C1 segment of cervical spinal cord (tissue), 14 donors: Measurements from ENCODE around the gene AMBRA1.

Source experiments
- DNase-seq, 14 donors: peaks; one replicate each; lab custom pipeline; 2025; lab: John Stamatoyannopoulos, UW

Gene AMBRA1

DNA sequence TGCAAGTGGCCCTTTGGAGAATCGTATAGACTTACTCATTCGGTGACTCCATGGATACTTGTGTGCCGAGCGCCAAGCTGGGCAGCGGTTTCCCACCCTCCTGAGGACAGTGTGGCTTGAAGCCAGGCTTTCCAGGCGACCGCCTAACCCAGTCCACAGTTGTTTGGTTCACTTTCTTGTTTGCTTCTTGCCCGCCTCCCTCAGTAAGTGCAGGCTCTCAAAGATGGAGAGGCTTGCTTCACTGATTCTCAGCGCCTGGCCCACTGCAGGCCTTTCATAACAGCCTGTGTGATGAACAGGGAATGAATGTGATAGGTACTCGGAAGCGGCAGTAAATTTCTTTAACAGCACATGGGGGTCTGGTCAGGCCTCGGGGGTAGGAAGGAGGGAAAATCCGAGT is 223.6 kb downstream of the AMBRA1 start:
- no peak for DNase-seq

DNA sequence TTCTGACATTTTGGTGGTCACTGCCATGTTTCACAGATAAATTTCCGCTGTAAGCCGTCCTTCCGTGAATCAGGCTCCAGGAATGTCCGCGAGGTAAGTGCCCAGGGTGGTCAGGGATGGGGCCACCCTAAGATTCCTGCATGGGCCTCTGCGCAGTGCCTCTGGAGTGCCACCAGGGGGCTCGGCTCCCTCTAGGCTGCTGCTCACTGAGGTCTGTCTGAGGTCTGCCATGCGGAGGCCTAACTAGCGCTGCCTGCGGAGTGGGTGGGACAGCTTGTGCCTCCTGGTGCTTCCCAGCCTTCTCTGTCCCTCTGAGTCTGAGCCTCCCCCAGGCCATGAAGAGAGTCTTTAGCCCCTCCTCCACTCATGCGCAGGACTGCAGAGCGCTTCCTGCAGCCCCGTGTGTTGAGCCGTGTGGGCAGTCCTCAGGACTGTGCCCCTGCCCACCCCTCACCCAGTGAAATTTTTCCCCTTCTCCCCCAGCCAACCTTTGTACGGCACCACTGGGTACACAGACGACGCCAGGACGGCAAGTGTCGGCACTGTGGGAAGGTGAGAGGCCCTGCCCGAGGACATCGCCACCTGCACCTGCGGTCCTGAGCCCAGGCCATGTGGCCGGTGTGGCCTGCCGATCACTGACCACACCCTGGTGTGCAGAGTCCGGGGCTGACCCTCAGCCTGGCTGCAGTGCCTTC is 224.2 kb downstream of the AMBRA1 start:
- no peak for DNase-seq

GRCh38 chr11:46367916-46368267 is 225.9 kb downstream of the AMBRA1 start:
- no peak for DNase-seq

DNA sequence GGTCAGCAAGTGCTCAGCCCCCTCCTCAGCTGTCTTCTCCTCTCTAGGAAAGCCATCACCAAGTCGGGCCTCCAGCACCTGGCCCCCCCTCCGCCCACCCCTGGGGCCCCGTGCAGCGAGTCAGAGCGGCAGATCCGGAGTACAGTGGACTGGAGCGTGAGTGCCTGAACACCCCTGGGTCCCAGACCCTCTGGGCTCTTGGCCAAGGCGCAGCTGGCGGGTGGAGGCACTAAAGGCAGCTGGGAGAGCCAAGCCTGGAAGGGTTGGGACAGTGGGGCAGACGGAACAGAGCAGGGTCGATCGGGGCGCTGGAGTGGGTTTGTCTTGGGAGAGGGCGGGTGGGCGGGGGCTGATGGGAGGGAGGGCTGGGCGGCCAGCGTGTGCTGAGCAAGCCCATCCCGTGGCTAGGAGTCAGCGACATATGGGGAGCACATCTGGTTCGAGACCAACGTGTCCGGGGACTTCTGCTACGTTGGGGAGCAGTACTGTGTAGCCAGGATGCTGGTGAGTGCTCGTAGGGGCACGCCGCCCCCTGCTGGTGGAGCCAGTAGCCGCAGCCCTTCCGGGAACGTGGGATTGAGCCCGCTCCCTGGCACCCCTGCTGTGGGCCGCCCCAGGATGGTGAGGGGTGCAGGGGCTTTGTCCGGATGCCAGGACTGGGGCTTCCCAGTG is 226.4 kb downstream of the AMBRA1 start:
- peak in 11 of 14 donors; percentile 31 to 70 (median 51) for DNase-seq

- DNase-seq, result no peak
Measured at GRCh38 chr11:46366661-46367161, 227.1 kb downstream of the AMBRA1 start.

DNA sequence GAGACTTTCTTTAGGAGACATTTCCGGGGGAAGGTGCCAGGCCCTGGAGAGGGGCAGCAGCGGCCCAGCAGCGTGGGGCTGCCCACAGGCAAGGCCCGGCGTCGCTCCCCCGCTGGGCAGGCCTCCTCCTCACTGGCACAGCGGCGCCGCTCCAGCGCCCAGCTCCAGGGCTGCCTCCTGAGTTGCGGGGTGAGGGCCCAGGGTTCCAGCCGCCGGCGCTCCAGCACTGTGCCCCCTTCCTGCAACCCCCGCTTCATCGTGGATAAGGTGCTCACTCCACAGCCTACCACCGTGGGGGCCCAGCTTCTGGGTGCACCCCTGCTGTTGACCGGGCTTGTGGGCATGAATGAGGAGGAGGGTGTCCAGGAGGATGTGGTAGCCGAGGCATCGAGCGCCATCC is 227.6 kb downstream of the AMBRA1 start:
- no peak for DNase-seq

- no peak for DNase-seq
Measured at GRCh38 chr11:46364791-46365190, 229.0 kb downstream of the AMBRA1 start.

DNA sequence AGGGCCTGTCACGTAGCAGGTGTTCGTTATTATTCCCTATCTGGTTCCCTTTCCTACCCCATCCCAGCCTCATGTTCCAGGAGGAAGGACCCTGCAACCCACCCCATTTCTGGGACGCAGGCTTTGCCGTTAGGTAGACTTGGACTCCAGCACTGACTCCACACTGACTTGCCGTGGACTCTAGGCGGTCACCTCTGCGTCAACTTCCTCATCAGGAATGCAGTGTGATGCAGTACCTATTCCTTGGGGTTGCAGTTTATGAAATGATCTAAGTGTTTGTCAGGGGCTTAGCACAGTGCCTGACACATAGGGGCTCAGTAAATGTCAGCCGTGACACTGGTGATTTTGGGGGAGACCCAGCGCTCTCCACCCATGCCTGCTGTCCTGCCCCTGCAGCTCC is 229.8 kb downstream of the AMBRA1 start:
- no peak for DNase-seq

DNA sequence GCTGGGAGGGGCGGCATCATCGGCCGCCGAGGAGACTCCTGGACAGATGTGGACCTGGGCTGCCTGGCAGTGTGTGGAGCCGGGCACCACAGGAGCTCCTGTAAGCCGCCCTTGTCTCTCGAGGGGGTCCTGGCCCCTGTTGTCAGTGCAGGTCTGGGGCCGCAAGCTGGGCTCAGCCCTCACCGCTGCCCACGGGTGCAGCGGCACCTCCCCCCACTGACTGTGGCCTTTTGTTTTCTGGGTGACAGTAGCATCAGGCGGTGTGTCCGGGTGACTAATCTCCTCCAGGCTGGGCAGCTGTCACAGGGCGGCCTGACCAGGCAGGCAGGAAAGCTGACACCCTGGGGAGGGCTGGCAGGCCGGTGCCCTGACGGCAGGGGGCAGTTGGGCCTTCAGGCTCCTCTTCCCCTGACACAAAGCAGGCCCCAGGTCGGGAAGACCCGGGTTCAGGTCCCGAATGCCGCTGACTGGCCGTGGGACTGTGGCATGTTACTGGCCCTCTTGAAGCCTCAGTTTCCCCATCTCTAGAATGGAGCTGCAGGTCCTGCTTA is 230.3 kb downstream of the AMBRA1 start:
- peak in 12 of 14 donors; percentile 37 to 94 (median 72) for DNase-seq

DNA sequence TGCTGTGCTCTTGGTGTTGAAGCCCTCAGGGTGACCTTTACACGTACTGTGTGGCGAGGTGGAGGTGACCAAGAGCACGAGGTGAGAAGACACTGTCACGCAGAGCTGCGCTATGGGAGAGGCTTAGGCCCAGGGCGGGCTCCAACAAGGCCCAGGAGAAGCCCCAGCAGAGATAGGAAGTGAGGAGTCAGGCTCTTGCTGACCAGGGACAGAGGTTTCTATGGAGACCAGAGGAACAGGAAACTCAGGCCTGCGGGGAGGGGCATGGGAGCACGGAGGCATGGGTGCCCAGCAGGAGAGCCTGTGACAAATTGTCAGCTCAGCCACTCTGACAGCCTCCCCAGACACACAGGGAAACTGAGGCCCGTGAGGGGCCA is 230.8 kb downstream of the AMBRA1 start:
- DNase-seq, result peak in 8 of 14 donors; percentile 43 to 82 (median 58)

GRCh38 chr11:46362156-46363030 is 231.4 kb downstream of the AMBRA1 start:
- peak in 1 of 14 donors; percentile 53 for DNase-seq

DNA sequence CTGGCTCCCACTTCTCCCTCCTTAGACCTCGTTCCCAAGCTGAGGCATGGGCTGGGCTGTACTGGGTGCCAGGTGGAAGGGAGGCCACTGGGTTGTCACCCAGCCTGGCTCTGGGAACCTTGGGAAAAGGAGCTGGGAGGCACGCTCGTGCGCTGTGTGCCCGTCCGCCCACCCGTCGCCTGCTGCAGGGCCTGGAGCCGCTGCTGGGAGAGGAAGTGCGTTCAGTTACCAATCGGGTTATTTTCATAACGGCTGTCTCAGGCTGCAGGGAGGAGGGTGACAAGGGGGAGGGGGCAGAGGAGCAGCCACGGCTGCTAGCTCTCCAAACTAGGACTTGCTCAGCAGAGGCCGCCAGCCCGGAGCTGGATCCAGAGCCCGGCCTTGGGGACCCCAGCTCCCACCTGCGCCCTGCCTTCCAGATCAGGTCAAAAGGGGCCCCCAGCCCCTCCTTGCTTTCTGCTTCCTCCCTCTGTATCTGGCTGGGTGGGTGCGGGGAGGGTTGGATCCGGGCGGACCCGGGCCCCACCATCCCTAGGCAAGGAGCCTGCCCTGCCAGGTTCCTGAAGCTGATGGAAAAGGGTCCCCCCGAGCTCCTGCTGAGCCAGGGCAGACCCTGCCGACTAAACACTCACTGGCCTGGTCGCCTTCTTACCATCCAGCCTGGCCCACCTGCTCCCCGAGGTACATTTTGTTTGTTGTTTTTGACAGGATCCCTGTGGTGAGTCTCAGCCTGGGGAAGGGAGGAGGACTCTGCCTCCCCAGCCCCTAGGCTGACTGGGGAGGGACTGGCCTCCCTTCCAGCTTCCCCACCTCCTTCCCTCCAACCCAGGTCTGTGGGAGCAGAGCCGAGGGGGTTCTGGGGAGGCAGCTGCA is 232.3 kb downstream of the AMBRA1 start:
- DNase-seq, result peak in 4 of 14 donors; percentile 24 to 36 (median 28)

DNA sequence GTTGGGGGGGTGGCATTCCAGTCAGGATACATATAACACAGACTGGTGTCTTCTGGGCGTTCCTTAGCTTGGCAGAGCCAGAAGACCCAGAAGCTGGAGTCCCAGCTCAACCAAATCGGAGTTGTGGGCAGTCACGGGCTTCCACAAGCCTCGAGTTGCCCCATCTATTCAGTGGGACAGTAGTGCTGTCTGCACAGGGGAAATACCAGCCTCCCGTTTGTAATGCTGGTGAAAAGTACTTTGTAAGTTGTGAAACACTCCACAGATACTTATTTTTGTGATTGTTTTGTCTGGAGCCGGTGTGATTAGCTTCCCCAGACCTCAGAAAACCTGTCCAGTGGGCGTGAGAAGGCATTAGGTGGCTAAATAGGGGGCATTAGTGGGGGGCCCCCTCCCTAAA is 232.9 kb downstream of the AMBRA1 start:
- DNase-seq, result no peak

GRCh38 chr11:46359953-46360352 is 233.9 kb downstream of the AMBRA1 start:
- no peak for DNase-seq

- DNase-seq, result peak in 1 of 14 donors; percentile 63
Measured at GRCh38 chr11:46357483-46357936, 236.3 kb downstream of the AMBRA1 start.

GRCh38 chr11:46356924-46357482 is 236.8 kb downstream of the AMBRA1 start:
- DNase-seq, result no peak

- no peak for DNase-seq
Measured at GRCh38 chr11:46353698-46354097, 240.1 kb downstream of the AMBRA1 start.

GRCh38 chr11:46352063-46352841 is 241.6 kb downstream of the AMBRA1 start:
- peak in 5 of 14 donors; percentile 21 to 41 (median 36) for DNase-seq

GRCh38 chr11:46351606-46352005 is 242.2 kb downstream of the AMBRA1 start:
- DNase-seq, result no peak

DNA sequence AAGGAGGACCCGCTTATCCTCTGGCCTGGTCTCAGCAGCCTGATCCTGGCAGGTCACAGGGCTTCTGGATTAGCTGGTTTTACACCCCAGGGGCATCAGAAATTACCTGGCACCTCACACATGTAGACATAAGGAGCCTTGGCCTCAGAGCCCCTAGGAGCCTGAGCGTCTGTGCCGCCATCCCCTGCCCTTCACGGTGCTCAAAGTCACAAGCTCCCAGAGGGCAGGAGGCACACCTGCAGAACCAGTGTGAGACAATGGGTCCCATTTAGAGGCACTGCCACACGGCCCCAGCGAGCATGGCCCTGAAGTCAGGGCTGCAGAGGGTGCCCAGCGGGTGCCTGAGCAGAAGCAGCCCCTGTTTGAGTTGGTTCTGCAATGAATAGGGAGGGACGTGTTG is 242.7 kb downstream of the AMBRA1 start:
- DNase-seq, result no peak
